IMR-90 (cell line): ENCODE results near the gene MICA. TPM values are rescaled to one million over a fixed set of nuclear protein-coding genes. Genes with fewer than 3 reads are reported as not detected.

Experiments
- ATAC-seq: fragments of 200-7000 bp; cut with Tn5 transposase; 2 replicates; pipeline ENCODE4 v1.9.1; 2020; ENCODE audit warnings: low read depth, mild to moderate bottlenecking, moderate library complexity
- BruUV-seq: library from RNA; stranded (reverse); fragments of 400-500 nt; replicated peaks from 2 replicates; lab custom pipeline; 2021; lab: Mats Ljungman, UMichigan
- CTCF ChIA-PET: fragments of 300-600 bp; formaldehyde crosslinking; extraction: SDS; loops from one replicate; lab custom pipeline; 2021; ENCODE audit warnings: antibody characterized with exemption; lab: Yijun Ruan, JAX
- POLR2A ChIA-PET: fragments of 300-600 bp; sonication (Branson Sonifier 250); formaldehyde crosslinking; loops from one replicate; lab custom pipeline; 2022; ENCODE audit warnings: antibody characterized with exemption; ENCODE audit not compliant: unreplicated experiment; lab: Charles Lee
- DNase-seq: peaks from one replicate; pipeline ENCODE4 v3.0.0; 2013
- H2AFZ ChIP-seq: replicated peaks from 2 replicates; pipeline ENCODE3; 2013; ENCODE audit warnings: low read length, mild to moderate bottlenecking; ENCODE audit not compliant: poor library complexity
- H2AK5ac ChIP-seq: 2 replicates; pipeline ENCODE4 v1.6.1; 2013; ENCODE audit warnings: low read depth, low read length, inconsistent platforms
- H2AK9ac ChIP-seq: replicated peaks from 2 replicates; pipeline ENCODE3; 2013; ENCODE audit warnings: mild to moderate bottlenecking, low read depth, low read length, moderate library complexity; ENCODE audit not compliant: poor library complexity
- H2BK120ac ChIP-seq: 2 replicates; pipeline ENCODE4 v1.6.1; 2013; ENCODE audit warnings: low read depth, low read length, inconsistent platforms
- H2BK15ac ChIP-seq: 3 replicates; pipeline ENCODE4 v1.6.1; 2013; ENCODE audit warnings: low read depth, low read length, inconsistent platforms
- H2BK20ac ChIP-seq: 2 replicates; pipeline ENCODE4 v1.6.1; 2013; ENCODE audit warnings: low read depth, mild to moderate bottlenecking, inconsistent platforms, low read length, moderate library complexity
- H2BK5ac ChIP-seq: 2 replicates; pipeline ENCODE4 v1.6.1; 2013; ENCODE audit warnings: mild to moderate bottlenecking, low read depth, low read length, inconsistent platforms; ENCODE audit not compliant: poor library complexity, severe bottlenecking
- H3K14ac ChIP-seq: replicated peaks from 2 replicates; pipeline ENCODE4 v1.6.1; 2013; ENCODE audit warnings: low read depth, low read length, inconsistent platforms
- H3K18ac ChIP-seq: 2 replicates; pipeline ENCODE4 v1.6.1; 2013; ENCODE audit warnings: low read depth, low read length, control low read depth
- H3K23ac ChIP-seq: 2 replicates; pipeline ENCODE4 v1.6.1; 2013; ENCODE audit warnings: low read depth, low read length, inconsistent platforms
- H3K27ac ChIP-seq: 2 replicates; pipeline ENCODE4 v1.5.1; 2013; ENCODE audit warnings: mild to moderate bottlenecking, control low read depth, low read length; ENCODE audit not compliant: insufficient read depth
- H3K27me3 ChIP-seq: 2 replicates; pipeline ENCODE4 v1.6.1; 2013; ENCODE audit warnings: low read length; ENCODE audit not compliant: control insufficient read depth, insufficient read depth
- H3K36me3 ChIP-seq: 2 replicates; pipeline ENCODE4 v1.6.1; 2013; ENCODE audit warnings: low read length, mixed read lengths; ENCODE audit not compliant: control insufficient read depth, insufficient read depth
- H3K4ac ChIP-seq: 2 replicates; pipeline ENCODE4 v1.6.1; 2013; ENCODE audit warnings: low read depth, low read length, inconsistent platforms
- H3K4me1 ChIP-seq: 2 replicates; pipeline ENCODE4 v1.6.1; 2013; ENCODE audit warnings: low read length, mixed read lengths; ENCODE audit not compliant: control insufficient read depth, insufficient read depth
- H3K4me2 ChIP-seq: 2 replicates; pipeline ENCODE4 v1.6.1; 2013; ENCODE audit warnings: low read depth, mild to moderate bottlenecking, control low read depth, low read length, moderate library complexity
- H3K4me3 ChIP-seq: 2 replicates; pipeline ENCODE4 v1.5.1; 2013; ENCODE audit warnings: low read depth, mild to moderate bottlenecking, control low read depth, low read length, moderate library complexity; ENCODE audit not compliant: insufficient read depth
- H3K56ac ChIP-seq: 2 replicates; pipeline ENCODE4 v1.6.1; 2013; ENCODE audit warnings: low read length, inconsistent platforms; ENCODE audit not compliant: insufficient read depth; ENCODE audit errors: extremely low read depth
- H3K79me1 ChIP-seq, 2 experiments: 2 replicates each; pipeline ENCODE4 v1.6.1; 2013; ENCODE audit warnings: low read length in 2 of 2, inconsistent platforms in 1 of 2, low read depth in 1 of 2
- H3K9ac ChIP-seq: 2 replicates; pipeline ENCODE4 v1.6.1; 2013; ENCODE audit warnings: low read depth, low read length, control low read depth
- H3K9me1 ChIP-seq: 2 replicates; pipeline ENCODE4 v1.6.1; 2013; ENCODE audit warnings: low read length, inconsistent platforms; ENCODE audit not compliant: insufficient read depth
- H3K9me3 ChIP-seq: 2 replicates; pipeline ENCODE4 v1.6.1; 2013; ENCODE audit warnings: low read length; ENCODE audit not compliant: control insufficient read depth, insufficient read depth
- H4K20me1 ChIP-seq: 2 replicates; pipeline ENCODE4 v1.6.1; 2013; ENCODE audit warnings: low read length, inconsistent platforms; ENCODE audit not compliant: insufficient read depth
- H4K5ac ChIP-seq: 2 replicates; pipeline ENCODE4 v1.6.1; 2013; ENCODE audit warnings: mild to moderate bottlenecking, low read depth, low read length, control low read depth
- H4K8ac ChIP-seq, 2 experiments: 2 replicates each; pipeline ENCODE4 v1.6.1; 2013; ENCODE audit warnings: low read depth in 2 of 2, low read length in 2 of 2, control low read depth in 1 of 2, inconsistent platforms in 1 of 2
- H4K91ac ChIP-seq: 2 replicates; pipeline ENCODE4 v1.6.1; 2013; ENCODE audit warnings: low read depth, low read length, inconsistent platforms; ENCODE audit not compliant: insufficient read depth
- CEBPB ChIP-seq: IDR thresholded peaks from 2 replicates; pipeline ENCODE4 v1.6.1; 2012; ENCODE audit warnings: low read depth, low read length, improper control_type of control experiment
- CHD1 ChIP-seq: IDR thresholded peaks from 2 replicates; pipeline ENCODE4 v1.6.1; 2012; ENCODE audit warnings: low read depth, low read length, improper control_type of control experiment
- MAFK ChIP-seq: IDR thresholded peaks from 2 replicates; pipeline ENCODE4 v1.6.1; 2012; ENCODE audit warnings: low read depth, low read length, improper control_type of control experiment
- MXI1 ChIP-seq: IDR thresholded peaks from 2 replicates; pipeline ENCODE4 v1.6.1; 2012; ENCODE audit warnings: low read depth, mild to moderate bottlenecking, low read length, moderate library complexity, borderline replicate concordance
- RAD21 ChIP-seq: IDR thresholded peaks from 2 replicates; pipeline ENCODE4 v1.6.1; 2012; ENCODE audit warnings: low read length, improper control_type of control experiment
- SMC3 ChIP-seq: fragments of 150-350 bp; IDR thresholded peaks from 2 replicates; pipeline ENCODE4 v1.6.1; 2016; ENCODE audit warnings: low read depth, mild to moderate bottlenecking, antibody characterized with exemption, low read length, moderate library complexity
- WGBS, 2 experiments: methylation state at CpG; one replicate each; pipeline versions ENCODE4 v1.1.5 to v1.1.7; 2013; ENCODE audit warnings: missing lambda C conversion rate in 2 of 2; ENCODE audit not compliant: insufficient read length in 1 of 2; ENCODE audit errors: extremely low coverage in 2 of 2; 5-methylcytosine and 5-hydroxymethylcytosine counted together
- dilution Hi-C: fragments of 300-500 bp; cut with HindIII; formaldehyde crosslinking; loops from one replicate; pipeline ENCODE4 v1.14.3; 2018; ENCODE audit warnings: low sequenced_read_pairs; ENCODE audit not compliant: unreplicated experiment
- in situ Hi-C: fragments of 300-500 bp; cut with MboI; formaldehyde crosslinking; loops from 3 replicates; pipeline ENCODE4 v1.14.3; 2019; ENCODE audit warnings: low sequenced_read_pairs, inconsistent platforms, mixed read lengths
- intact Hi-C: fragments of 100-400 bp; cut with micrococcal nuclease; formaldehyde crosslinking; loops from 2 replicates; pipeline ENCODE4 v1.10.0; 2022
- polyA plus RNA-seq, 3 experiments: library from polyadenylated mRNA; depleted of rRNA; stranded (reverse); fragments of >200 nt; gene quantifications; 2 replicates each; pipeline ENCODE4 v1.2.3, GENCODE V29; 2012; ENCODE audit warnings: low replicate concordance in 1 of 3
- total RNA-seq: library from RNA; depleted of rRNA; stranded (reverse); fragments of >200 nt; gene quantifications from 2 replicates; pipeline ENCODE4 v1.2.3, GENCODE V29; 2012
- TF ChIP-seq, protein P1 (sequence below): fragments of 150-350 bp; IDR thresholded peaks from 2 replicates; pipeline ENCODE4 v1.6.1; 2016; ENCODE audit warnings: low read depth, mild to moderate bottlenecking, low read length, moderate library complexity, borderline replicate concordance
- TF ChIP-seq, protein P2 (sequence below): fragments of 150-350 bp; IDR thresholded peaks from 2 replicates; pipeline ENCODE4 v1.6.1; 2017; ENCODE audit warnings: mild to moderate bottlenecking, antibody characterized with exemption, low read length, low read depth

Gene MICA
- total and polyA plus RNA-seq, 2 of the 4 experiments (the other 2 are of a cell fraction), result 55.9 to 67.7 TPM

DNA sequence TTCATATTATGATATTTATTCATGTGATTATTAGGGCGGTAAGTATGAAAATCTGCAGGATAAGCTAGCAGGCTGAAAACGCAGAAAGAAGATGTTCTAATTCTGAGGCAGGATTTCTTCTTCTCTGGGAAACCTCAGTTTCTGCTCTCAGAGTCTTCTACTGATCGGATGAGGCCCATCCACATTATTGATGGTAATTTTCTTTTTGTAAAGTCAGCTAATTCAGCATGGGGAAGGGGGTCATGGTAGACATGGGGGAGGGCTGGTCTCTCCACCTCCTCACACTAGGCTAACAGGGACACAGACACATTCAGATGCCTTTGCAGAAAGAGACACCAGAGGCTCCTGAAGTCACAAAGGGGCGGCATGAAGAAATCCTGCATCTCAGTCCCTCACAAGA lies 21.7 kb upstream of the MICA start:
- Histone ChIP-seq H2AK9ac (no peak overlapping the region), H3K4ac (no peak overlapping the region), H2BK20ac (no peak overlapping the region), H3K4me1 (no peaks in the 10 kb centered on the region), H2AK5ac (no peak overlapping the region), H2BK5ac (no peak overlapping the region), H3K27me3 (peaks cover 41% of the 10 kb centered on the region), H3K36me3 (no peaks in the 10 kb centered on the region), H3K23ac (no peak overlapping the region), H2BK15ac (no peak overlapping the region), H3K79me1 (no peaks in the 10 kb centered on the region), H3K18ac (no peak overlapping the region), H3K4me2 (no peak overlapping the region), H4K91ac (no peak overlapping the region), H3K9me3 (no peaks in the 10 kb centered on the region), H3K14ac (no peak overlapping the region), H4K5ac (no peak overlapping the region), H3K56ac (no peak overlapping the region), H3K27ac (no peak overlapping the region), H3K9ac (no peak overlapping the region), H2AFZ (no peak overlapping the region), H2BK120ac (no peak overlapping the region), H3K4me3 (no peak overlapping the region), H3K9me1 (0 out of 2 replicates have a peak, but pooled peaks cover 3% of the 10 kb centered on the region), H4K20me1 (no peaks in the 10 kb centered on the region), H4K8ac (no peak overlapping the region)
- in situ Hi-C loops, result no loop called here
- no TSS peak for BruUV-seq
- CTCF ChIA-PET, result interaction anchor here (2.2 kb wide), 1 partner anchor 15 kb away, joined by 10 read pairs; no protein-coding TSS in a partner anchor
- no CpG with 5 or more reads among the region's 4 CpGs for WGBS, 2 experiments
- POLR2A ChIA-PET, result no interaction called here
- ATAC-seq, result no peak
- intact Hi-C loops, result no loop called here
- DNase-seq, result no peak
- dilution Hi-C loops, result no loop called here
- TF ChIP-seq, protein P1, sequence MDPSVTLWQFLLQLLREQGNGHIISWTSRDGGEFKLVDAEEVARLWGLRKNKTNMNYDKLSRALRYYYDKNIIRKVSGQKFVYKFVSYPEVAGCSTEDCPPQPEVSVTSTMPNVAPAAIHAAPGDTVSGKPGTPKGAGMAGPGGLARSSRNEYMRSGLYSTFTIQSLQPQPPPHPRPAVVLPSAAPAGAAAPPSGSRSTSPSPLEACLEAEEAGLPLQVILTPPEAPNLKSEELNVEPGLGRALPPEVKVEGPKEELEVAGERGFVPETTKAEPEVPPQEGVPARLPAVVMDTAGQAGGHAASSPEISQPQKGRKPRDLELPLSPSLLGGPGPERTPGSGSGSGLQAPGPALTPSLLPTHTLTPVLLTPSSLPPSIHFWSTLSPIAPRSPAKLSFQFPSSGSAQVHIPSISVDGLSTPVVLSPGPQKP, result no peak
- TF ChIP-seq CEBPB, result no peak
- TF ChIP-seq SMC3, result no peak
- TF ChIP-seq RAD21, result no peak
- TF ChIP-seq MXI1, result no peak
- no peak for TF ChIP-seq CHD1
- TF ChIP-seq, protein P2, sequence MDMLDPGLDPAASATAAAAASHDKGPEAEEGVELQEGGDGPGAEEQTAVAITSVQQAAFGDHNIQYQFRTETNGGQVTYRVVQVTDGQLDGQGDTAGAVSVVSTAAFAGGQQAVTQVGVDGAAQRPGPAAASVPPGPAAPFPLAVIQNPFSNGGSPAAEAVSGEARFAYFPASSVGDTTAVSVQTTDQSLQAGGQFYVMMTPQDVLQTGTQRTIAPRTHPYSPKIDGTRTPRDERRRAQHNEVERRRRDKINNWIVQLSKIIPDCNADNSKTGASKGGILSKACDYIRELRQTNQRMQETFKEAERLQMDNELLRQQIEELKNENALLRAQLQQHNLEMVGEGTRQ, result no peak
- TF ChIP-seq MAFK, result 0 out of 2 replicates have a peak, but pooled peaks have one; percentile 18
